Activated CD4-positive, alpha-beta T cell treated with anti-CD3 and anti-CD28 coated beads for 48 hours (primary cell): ENCODE data around the gene GALR3.
"Not testable (repeated sequence)": the region's sequence is repeated elsewhere in the genome, so short reads cannot be mapped to it uniquely, and the experiment has no call there.

ENCODE experiments used
- DNase-seq: peaks from one replicate; pipeline ENCODE4 v3.0.0-alpha.2; 2020

Gene GALR3

DNA sequence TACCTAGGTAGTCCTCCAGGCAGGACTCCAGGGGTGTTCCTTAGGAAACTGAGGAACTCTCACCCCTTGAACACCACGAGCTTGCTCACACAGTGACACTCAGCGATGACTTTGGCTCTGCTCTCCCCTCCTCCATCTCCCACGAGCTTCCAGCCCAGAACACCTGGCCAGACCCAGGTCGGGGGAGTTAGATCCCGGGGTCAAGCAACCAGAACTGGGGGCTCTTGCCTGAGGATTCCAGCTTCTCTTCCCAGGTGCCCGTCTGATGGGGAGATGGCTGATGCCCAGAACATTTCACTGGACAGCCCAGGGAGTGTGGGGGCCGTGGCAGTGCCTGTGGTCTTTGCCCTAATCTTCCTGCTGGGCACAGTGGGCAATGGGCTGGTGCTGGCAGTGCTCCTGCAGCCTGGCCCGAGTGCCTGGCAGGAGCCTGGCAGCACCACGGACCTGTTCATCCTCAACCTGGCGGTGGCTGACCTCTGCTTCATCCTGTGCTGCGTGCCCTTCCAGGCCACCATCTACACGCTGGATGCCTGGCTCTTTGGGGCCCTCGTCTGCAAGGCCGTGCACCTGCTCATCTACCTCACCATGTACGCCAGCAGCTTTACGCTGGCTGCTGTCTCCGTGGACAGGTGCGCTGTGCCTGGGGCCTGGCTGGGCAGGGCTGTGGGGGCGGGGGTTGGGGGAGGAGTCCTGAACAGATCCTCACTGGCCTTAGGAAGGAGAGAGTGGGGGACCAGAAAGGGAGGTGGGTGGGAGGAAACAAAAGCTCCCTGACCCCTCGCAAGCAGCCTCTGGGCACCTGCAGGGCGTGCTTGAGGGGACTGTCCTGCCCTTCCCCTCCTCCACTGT is at the start of gene GALR3:
Gene GALR3, plus strand, starts transcription at position 249 of the 852 bp plus-strand sequence. Its CDS starts 25 bp downstream, at position 274.
- no peak for DNase-seq

- DNase-seq, result no peak
Observed at GRCh38 chr22:37774728-37775127, 48.5 kb upstream of the GALR3 start.

DNA sequence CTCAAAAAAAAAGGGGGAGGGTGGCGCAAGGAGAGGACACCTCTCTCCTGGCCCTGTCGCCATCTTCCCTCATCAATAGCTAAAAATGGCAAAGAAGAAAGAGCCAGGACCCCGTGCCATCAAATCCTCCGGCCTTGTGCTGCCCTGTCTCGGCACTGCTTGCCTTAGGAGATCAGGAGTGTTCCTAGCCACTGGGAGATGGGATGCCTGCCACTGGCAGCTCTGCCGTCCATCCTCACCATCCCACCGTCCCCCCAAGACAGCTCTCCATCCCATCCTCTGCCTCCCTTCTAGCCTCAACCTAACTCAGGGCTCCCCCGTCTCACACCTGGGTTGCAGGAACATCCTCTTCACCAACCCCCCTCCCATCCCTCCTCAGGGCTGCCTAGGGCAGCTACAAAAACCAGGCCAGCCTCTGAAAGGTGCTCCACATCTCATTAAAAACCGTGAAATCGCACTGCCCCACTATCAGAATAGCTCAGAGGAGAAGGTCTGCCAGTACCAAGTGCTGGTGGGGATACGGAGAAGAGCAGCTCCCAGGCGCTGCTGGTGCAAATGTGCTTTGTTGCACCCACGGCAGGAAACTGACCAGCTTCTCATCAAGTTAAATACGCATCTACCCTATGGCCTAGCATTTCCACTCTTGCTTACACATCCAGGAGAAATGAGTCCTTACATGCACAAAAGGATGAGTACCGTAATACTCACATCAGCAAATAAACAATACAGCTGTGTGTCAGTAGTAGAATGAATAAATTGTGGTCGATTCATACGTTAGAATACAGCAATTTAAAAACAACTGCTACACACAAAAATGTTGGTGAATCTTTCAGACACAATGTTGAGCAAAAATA is 47.2 kb upstream of the GALR3 start:
- DNase-seq, result no peak

DNA sequence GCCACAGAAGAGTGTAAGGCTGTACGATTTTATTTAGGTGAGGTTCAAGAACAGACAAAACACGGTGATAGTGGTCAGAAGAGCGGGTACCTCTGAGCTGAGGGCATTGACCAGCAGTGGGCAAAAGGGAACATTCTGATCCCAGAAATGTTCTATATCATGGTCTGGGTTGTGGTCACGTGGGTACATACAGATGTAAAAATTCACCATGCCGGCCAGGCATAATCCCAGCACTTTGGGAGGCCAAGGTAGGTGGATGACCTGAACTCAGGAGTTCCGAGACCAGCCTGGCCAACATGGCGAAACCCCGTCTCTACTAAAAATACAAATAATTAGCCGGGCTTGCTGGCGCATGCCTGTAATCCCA is 46.6 kb upstream of the GALR3 start:
- no peak for DNase-seq

DNA sequence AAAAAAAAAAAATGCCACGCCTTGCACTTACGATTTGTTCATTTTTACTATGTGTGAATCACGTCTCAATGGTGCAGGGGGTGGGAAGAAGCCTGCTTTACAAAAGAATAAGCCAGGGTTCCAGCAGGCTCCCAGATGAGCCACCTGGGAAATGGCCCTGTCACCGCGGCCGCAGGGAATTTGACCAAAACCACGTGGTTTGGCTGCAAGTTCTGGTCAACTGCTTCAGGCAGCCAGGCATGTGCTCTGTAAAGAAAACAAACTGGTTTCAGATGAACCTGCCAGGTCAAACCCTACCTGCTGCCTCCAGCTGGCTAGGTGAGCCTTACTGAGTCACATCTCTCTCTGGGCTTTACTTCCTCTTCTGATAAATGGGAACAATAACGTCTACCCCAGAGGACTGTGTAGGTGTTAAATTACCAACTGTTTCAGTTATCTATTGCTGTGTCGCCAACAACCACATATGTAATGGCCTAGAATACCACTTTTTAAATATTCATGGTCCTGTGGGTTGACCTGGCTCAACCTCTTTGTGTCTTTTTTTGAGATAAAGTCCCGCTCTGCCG is 46.0 kb upstream of the GALR3 start:
- no peak for DNase-seq

GRCh38 chr22:37778370-37779009 is 44.7 kb upstream of the GALR3 start:
- DNase-seq, result no peak

GRCh38 chr22:37781434-37782059 is 41.6 kb upstream of the GALR3 start:
- no peak for DNase-seq

DNA sequence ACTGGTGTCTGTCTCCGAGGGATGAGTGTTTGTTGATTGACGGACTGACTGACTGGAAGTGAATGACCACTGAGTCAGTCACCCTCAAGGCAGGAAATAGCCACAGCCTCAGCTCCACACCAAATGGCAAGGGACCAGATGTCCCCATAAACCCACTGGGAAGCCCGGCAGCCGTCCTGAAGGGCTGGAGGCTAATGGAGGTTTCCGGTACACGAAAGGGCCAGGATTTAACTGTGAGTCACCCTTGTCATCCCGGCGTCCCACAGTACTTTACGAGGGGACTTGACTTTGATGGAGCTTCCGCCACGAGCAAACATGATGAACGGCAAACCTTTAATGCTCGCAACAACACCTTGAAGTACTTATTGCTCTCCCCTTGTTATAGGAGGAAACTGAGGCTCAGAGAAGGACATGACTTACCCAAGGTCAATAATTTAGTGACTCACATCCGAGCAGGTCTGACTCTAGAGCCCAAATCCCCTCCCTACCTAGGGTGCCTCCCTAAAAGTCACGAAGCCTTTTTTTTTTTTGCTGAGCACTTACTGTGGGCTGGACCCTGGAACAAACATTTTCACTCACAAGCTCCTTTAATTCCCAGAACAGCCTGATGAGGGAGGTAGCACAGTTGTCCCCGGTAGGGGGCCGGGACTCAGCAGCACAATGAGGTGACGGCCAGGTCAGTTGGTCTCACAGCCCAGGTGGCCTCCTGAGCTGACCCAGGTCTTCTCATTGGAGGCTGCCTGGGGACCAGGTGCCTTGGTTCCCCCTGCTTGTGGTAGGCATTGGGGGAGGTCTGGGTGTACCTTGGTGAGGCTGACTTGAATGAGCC is 40.6 kb upstream of the GALR3 start:
- no peak for DNase-seq

GRCh38 chr22:37784829-37785495 is 38.2 kb upstream of the GALR3 start:
- no peak for DNase-seq

DNA sequence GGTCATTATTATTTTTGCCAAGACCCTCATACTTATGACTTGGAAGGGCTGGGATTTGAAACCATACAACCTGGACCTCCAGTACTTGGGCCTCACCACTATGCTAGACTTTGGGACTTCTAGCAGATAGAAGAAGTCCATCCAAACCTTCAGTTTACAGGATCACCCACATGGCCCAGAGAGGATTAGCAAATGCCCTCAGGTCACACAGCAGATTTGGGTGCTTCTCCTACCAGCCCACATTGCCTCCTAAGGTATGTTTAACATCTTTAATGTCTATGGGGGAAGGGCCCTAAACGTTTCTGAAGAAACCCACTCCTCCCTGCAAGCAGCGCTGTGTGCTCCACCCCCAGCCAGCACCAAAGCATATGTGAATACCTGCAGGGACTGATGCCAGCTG is 32.9 kb upstream of the GALR3 start:
- DNase-seq, result no peak

DNA sequence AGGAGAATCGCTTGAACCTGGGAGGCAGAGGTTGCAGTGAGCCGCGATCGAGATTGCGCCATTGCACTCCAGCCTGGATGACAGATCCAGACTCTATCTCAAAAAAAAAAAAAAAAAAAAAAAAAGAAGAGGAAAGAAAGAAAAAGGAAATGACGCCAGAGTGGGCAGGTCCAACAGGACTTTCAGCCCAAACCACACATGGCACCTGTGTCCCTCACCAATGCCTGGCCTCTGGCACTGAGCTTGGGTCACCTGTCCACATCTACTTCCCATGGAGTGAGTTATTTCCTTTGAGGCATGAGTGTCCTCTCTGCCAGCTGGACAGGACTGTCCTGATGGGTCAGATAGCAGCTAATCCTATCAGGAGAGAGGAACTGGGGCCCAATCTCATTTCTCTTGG is 30.7 kb upstream of the GALR3 start:
- no peak for DNase-seq

- no peak for DNase-seq
Observed at GRCh38 chr22:37794376-37794775, 28.8 kb upstream of the GALR3 start.

DNA sequence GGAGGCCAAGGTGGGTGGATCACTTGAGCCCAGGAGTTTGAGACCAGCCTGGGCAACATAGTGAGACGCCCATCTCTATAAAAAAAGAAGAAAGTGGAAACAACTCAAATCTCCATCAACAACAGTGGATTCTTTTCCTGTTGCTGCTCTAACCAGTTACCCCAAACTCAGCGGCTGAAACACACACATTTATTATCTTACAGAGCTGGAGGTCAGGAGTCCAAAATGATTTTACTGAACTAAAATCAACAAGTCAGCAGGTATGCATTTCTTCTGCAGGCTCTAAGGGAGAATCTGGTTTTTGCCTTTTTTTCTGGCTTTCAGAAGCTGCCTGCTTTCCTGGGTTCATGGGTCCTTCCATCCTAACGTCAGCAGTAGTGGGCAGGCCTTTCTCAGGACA is 27.1 kb upstream of the GALR3 start:
- DNase-seq, result no peak

- not testable (repeated sequence) for DNase-seq
Observed at GRCh38 chr22:37797259-37797658, 25.9 kb upstream of the GALR3 start.

- DNase-seq, result no peak
Observed at GRCh38 chr22:37797874-37798500, 25.2 kb upstream of the GALR3 start.

- not testable (repeated sequence) for DNase-seq
Observed at GRCh38 chr22:37799979-37800378, 23.2 kb upstream of the GALR3 start.

GRCh38 chr22:37801946-37802309 is 21.3 kb upstream of the GALR3 start:
- DNase-seq, result no peak

- DNase-seq, result peak; percentile 44
Observed at GRCh38 chr22:37802310-37803194, 20.6 kb upstream of the GALR3 start.

DNA sequence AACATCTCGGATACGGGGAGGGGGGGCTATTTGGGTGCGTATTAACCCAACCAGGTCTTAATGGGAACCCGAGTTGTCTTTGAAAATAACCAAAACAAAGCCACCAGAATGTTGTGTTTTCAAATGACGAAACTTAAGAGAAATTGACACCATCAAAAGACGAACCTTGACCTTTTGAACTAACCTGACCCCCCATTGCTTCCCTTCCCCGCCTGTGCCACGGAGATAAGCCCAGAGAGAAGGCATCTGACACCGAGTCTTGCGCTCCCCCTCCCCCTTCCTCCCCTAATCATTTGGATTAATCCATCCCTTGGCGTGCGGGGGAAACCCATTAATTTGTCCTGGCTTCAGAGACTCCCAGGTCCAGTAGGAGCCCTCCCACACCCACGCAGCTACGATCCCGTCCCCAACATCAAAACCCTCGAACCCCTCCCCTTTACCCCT is 20.0 kb upstream of the GALR3 start:
- DNase-seq, result no peak
